ENCODE data around the gene ZNF467.

Gene ZNF467

GRCh38 chr7:149808311-149808710 lies 34.9 kb upstream of the ZNF467 start:
- DNase-seq = no peak

- DNase-seq = no peak
Observed at GRCh38 chr7:149806726-149807125, 33.3 kb upstream of the ZNF467 start.

GRCh38 chr7:149804106-149804505 lies 30.7 kb upstream of the ZNF467 start:
- no peak for DNase-seq

GRCh38 chr7:149803551-149804074 lies 30.2 kb upstream of the ZNF467 start:
- DNase-seq = no peak

GRCh38 chr7:149802966-149803365 lies 29.6 kb upstream of the ZNF467 start:
- DNase-seq = no peak

GRCh38 chr7:149801816-149802215 lies 28.4 kb upstream of the ZNF467 start:
- DNase-seq = no peak

- no peak for DNase-seq
Observed at GRCh38 chr7:149801002-149801566, 27.7 kb upstream of the ZNF467 start.

GRCh38 chr7:149800169-149800555 lies 26.8 kb upstream of the ZNF467 start:
- no peak for DNase-seq

- peak; percentile 55 for DNase-seq
Observed at GRCh38 chr7:149799397-149800168, 26.2 kb upstream of the ZNF467 start.

DNA sequence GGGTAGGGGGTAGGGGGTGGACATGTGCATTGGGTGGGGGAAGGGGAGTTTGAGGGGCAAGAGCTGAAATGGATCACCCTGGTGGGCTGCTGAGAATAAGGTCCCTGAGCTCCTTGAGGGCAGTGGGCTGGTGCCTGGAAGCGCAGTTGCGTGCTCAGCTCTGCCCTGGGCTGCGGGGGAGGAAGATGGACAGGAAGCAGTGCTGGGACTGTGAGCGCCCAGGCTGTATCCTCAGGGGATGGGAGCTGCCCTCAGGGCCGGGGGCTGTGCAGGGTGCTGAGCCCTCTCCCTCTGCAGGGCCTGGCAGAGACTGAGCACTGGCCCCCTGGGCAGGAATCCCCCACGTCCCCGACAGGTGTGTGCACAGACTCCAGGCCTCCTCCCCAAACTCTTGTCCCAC lies 24.4 kb upstream of the ZNF467 start:
- no peak for DNase-seq

DNA sequence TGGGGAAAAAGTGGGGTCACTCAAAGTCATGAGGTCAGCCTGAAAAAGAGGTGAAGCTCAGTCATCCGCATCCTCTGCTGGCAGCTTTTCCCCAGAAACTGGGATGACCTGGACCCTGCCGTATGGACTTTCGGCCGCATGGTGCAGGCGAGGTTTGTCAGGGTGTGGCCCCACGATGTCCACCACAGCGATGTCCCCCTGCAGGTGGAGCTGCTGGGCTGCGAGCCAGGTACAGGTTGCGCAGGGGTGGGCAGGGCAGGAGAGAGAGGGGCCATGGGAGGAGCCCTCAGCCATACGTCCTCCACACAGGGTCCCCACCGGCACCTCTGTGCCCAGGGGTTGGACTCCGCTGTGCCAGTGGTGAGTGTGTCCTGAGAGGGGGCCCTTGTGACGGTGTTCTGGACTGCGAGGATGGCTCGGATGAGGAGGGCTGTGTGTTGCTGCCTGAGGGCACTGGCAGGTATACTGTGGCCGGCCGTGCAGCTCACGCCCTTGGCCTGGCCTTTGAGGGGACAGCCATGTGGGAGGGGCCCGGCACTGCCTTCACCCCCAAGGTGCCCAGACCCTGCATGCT lies 23.0 kb upstream of the ZNF467 start:
- no peak for DNase-seq

DNA sequence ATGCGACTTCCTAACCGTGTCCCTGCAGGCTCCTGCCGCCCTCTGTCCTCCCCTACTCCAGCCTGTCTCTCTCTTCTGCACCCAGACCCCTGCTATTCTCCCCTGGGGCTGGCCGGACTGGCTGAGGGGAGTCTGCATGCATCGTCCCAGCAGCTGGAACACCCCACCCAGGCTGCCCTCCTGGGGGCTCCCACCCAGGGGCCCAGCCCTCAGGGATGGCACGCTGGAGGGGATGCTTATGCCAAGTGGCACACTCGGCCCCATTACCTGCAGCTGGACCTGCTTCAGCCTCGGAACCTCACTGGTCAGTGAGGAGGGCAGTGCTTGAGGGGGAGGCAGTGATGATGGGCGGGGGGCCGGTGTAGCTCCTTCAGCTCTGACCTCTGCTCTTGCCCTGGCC lies 21.7 kb upstream of the ZNF467 start:
- DNase-seq = no peak

- peak; percentile 66 for DNase-seq
Observed at GRCh38 chr7:149794661-149795060, 21.3 kb upstream of the ZNF467 start.

DNA sequence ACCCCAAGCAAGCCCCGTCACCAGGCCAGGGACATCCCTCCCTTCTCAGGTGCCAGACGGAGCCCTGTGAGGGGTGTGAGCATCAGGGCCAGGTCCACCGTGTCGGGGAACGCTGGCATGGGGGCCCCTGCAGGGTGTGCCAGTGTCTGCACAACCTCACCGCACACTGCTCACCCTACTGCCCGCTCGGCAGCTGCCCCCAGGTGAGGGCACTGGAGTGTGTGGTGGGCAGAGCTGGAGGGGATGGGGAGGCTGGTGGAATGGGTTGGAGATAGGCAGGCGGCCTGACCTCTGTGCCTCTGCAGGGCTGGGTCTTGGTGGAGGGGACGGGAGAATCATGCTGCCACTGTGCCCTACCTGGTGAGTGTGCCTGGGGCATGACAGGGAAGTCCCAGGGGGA lies 19.9 kb upstream of the ZNF467 start:
- no peak for DNase-seq

DNA sequence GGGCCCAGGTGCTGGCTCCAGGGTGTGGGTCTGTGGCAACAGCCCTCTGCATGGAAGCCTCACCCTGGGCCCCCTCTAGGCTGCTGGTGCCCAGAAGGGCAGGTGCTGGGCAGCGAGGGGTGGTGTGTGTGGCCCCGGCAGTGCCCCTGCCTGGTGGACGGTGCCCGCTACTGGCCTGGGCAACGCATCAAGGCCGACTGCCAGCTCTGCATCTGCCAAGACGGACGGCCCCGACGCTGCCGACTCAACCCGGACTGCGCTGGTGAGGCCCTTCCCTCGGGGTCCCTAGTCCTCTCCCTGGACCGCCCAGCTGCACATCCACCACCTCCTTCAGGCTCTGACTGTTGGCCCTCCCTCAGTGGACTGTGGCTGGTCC lies 18.8 kb upstream of the ZNF467 start:
- DNase-seq = no peak

GRCh38 chr7:149791411-149792219 lies 18.2 kb upstream of the ZNF467 start:
- DNase-seq = no peak

DNA sequence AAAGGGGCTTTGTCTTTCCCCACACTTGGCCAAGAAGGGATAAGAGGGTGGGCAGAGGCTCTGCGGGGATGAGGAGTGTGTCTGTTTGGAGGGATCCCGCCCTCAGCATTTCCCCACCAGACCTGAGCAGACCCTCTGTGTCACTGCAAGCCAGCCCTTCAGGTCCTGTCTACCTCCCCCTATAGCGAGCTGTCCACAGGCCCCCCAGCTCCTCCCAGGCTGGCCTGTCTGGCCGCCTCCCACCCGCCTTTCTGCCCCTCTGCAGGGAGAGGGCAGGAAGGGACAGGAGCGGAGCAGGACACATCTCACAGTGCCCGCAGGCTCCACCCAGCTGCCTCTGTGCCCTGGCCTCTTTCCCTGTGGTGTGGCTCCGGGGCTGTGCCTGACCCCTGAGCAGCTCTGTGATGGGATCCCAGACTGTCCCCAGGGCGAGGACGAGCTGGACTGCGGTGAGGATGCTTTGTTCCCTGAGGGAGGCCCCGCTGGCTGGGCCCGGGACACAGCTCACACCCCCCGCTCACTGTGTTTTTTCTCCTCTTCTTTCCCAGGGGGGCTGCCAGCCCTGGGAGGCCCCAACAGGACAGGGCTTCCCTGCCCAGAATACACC lies 17.5 kb upstream of the ZNF467 start:
- DNase-seq = no peak

DNA sequence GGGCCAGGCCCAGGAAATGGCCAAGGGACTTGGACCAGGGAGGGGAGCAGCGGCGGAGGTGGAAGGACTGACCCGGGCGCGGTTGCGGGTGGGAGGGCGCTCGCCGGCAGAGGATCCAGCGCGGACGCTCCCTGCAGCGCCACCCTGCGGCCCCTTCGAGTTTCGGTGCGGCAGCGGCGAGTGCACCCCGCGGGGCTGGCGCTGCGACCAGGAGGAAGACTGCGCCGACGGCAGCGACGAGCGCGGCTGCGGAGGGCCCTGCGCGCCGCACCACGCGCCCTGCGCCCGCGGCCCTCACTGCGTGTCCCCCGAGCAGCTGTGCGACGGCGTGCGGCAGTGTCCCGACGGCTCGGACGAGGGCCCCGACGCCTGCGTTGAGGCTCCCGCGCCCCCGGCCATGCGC lies 16.8 kb upstream of the ZNF467 start:
- peak; percentile 80 for DNase-seq

GRCh38 chr7:149789101-149789500 lies 15.7 kb upstream of the ZNF467 start:
- no peak for DNase-seq

GRCh38 chr7:149788300-149788851 lies 15.0 kb upstream of the ZNF467 start:
- DNase-seq = no peak

GRCh38 chr7:149787428-149788299 lies 14.3 kb upstream of the ZNF467 start:
- DNase-seq = peak; percentile 60

- DNase-seq = no peak
Observed at GRCh38 chr7:149785983-149786382, 12.6 kb upstream of the ZNF467 start.

Measured in DMS53 (cell line).